ENCODE measurements around the gene WDR18.

- no peak for TF ChIP-seq CTCF (optimal IDR thresholded peaks at IDR 0.05 in 1 of 3, IDR thresholded peaks at IDR 0.05 in 1 of 3, conservative IDR thresholded peaks at IDR 0.05 in 1 of 3; ENCODE audit: extremely low read depth in 1 of 3, insufficient read depth in 2 of 3, low read length in 3 of 3)
- no peak for TF ChIP-seq EZH2 (IDR thresholded peaks at IDR 0.05; ENCODE audit: low read length)
Observed at GRCh38 chr19:942133-942645, 42.0 kb upstream of the WDR18 start.

All from keratinocyte (primary cell).